HepG2 (cell line): Measurements from ENCODE around the gene TBC1D4.

ENCODE experiments used
- CEBPB ChIP-seq: IDR thresholded peaks from 2 replicates; pipeline ENCODE4 v1.6.1; 2011; ENCODE audit warnings: low read depth, low read length, improper control_type of control experiment, borderline replicate concordance
- CHD2 ChIP-seq: IDR thresholded peaks from 2 replicates; pipeline ENCODE4 v1.6.1; 2011; ENCODE audit warnings: low read depth, low read length, improper control_type of control experiment
- NFE2L2 ChIP-seq: fragments of 150-350 bp; IDR thresholded peaks from 2 replicates; pipeline ENCODE4 v1.6.1; 2014; ENCODE audit warnings: low read length
- ZNF776 ChIP-seq: sonication (generic); formaldehyde crosslinking; IDR thresholded peaks from 2 replicates; pipeline ENCODE4 v1.4.0; 2020; ENCODE audit warnings: mild to moderate bottlenecking, missing genetic modification reagents
- TF ChIP-seq, protein P1 (sequence below): sonication (generic); formaldehyde crosslinking; IDR thresholded peaks from 2 replicates; pipeline ENCODE4 v1.5.0; 2020; ENCODE audit warnings: mild to moderate bottlenecking, missing genetic modification reagents, moderate library complexity
- TF ChIP-seq, protein P2 (sequence below), 2 experiments: sonication (generic) in 1 of 2; formaldehyde crosslinking in 1 of 2; IDR thresholded peaks; 2 replicates each; pipeline versions ENCODE4 v1.5.1 to v1.6.1; 2011 to 2020; ENCODE audit warnings: borderline replicate concordance in 1 of 2, low read depth in 1 of 2, low read length in 1 of 2, mild to moderate bottlenecking in 1 of 2, missing genetic modification reagents in 1 of 2, moderate library complexity in 1 of 2

DNA sequence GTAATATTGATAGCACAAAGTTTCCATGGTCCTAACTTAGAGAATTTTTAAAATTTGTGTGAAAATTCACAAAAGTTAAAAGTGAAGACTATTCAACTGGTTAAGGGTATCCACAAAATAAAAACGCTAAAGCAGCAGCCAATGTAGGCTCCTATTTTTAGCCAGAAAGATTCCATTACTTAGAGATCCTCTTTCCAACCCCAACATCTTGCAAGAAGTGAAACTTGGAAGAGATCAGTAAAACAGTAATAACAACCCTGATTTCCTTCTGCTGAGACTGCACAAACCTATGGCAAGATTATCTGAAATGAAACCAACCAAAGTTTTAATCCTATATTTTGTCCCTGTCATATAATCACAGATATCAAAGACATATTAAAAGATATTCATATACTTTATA is 8.5 kb downstream of the TBC1D4 start:
- TF ChIP-seq CHD2 (no peak), CEBPB (no peak), ZNF776 (CRISPR knock-in tag) (no peak), NFE2L2 (no peak)
- TF ChIP-seq, protein P1, sequence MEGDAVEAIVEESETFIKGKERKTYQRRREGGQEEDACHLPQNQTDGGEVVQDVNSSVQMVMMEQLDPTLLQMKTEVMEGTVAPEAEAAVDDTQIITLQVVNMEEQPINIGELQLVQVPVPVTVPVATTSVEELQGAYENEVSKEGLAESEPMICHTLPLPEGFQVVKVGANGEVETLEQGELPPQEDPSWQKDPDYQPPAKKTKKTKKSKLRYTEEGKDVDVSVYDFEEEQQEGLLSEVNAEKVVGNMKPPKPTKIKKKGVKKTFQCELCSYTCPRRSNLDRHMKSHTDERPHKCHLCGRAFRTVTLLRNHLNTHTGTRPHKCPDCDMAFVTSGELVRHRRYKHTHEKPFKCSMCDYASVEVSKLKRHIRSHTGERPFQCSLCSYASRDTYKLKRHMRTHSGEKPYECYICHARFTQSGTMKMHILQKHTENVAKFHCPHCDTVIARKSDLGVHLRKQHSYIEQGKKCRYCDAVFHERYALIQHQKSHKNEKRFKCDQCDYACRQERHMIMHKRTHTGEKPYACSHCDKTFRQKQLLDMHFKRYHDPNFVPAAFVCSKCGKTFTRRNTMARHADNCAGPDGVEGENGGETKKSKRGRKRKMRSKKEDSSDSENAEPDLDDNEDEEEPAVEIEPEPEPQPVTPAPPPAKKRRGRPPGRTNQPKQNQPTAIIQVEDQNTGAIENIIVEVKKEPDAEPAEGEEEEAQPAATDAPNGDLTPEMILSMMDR: no peak
- TF ChIP-seq, protein P2, sequence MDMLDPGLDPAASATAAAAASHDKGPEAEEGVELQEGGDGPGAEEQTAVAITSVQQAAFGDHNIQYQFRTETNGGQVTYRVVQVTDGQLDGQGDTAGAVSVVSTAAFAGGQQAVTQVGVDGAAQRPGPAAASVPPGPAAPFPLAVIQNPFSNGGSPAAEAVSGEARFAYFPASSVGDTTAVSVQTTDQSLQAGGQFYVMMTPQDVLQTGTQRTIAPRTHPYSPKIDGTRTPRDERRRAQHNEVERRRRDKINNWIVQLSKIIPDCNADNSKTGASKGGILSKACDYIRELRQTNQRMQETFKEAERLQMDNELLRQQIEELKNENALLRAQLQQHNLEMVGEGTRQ (IDR thresholded peaks at IDR 0.05; ENCODE audit: low read depth, low read length): no peak
- TF ChIP-seq, protein P2 (CRISPR knock-in tag; IDR thresholded peaks at IDR 0.05; ENCODE audit: borderline replicate concordance): no peak
